Naive thymus-derived CD4-positive, alpha-beta T cell (primary cell): ENCODE measurements around the gene KRT14. TPM values are rescaled to one million over a fixed set of nuclear protein-coding genes. Genes with fewer than 3 reads are reported as not detected.
A peak's percentile ranks its signal among the peaks of the same experiment; 100 is the strongest.
"Not testable (repeated sequence)": the region's sequence is repeated elsewhere in the genome, so short reads cannot be mapped to it uniquely, and the experiment has no call there.

Experiments used
- ATAC-seq: fragments of 150-1000 bp; cut with Tn5 transposase; 2 replicates; pipeline ENCODE4 v1.10.0; 2021; ENCODE audit warnings: mild to moderate bottlenecking, moderate library complexity
- CTCF ChIA-PET: fragments of 350-600 bp; sonication (Branson Sonifier 250); formaldehyde crosslinking; loops from one replicate; lab custom pipeline; 2021; ENCODE audit warnings: antibody characterized with exemption; lab: Charles Lee
- POLR2A ChIA-PET: fragments of 350-600 bp; sonication (Branson Sonifier 250); formaldehyde crosslinking; loops from one replicate; lab custom pipeline; 2021; ENCODE audit warnings: antibody characterized with exemption, inconsistent platforms; lab: Charles Lee
- DNase-seq, 9 donors: peaks; one replicate each; pipeline versions ENCODE4 v3.0.0 to v3.0.0-alpha.2; 2020 to 2022; ENCODE audit warnings: mixed read lengths in 1 of 9
- H3K27ac ChIP-seq: one replicate; pipeline ENCODE4 v1.7.0; 2013; ENCODE audit warnings: mild to moderate bottlenecking, low read depth, low read length, moderate library complexity
- H3K27me3 ChIP-seq, 2 donors: one replicate each; pipeline ENCODE4 v1.7.0; 2013; ENCODE audit warnings: low read length in 2 of 2, mild to moderate bottlenecking in 2 of 2, moderate library complexity in 2 of 2; ENCODE audit not compliant: control insufficient read depth in 2 of 2, insufficient read depth in 2 of 2
- H3K36me3 ChIP-seq, 3 experiments: 1 replicate in 2 of 3; 2 replicates in 1 of 3; pipeline ENCODE4 v1.7.0; 2013; ENCODE audit warnings: low read length in 3 of 3, mild to moderate bottlenecking in 3 of 3, moderate library complexity in 1 of 3; ENCODE audit not compliant: insufficient read depth in 3 of 3, control insufficient read depth in 2 of 3
- H3K4me1 ChIP-seq, 2 donors: one replicate each; pipeline ENCODE4 v1.7.0; 2013; ENCODE audit warnings: low read length in 2 of 2, mild to moderate bottlenecking in 2 of 2, moderate library complexity in 1 of 2; ENCODE audit not compliant: control insufficient read depth in 2 of 2, insufficient read depth in 2 of 2
- H3K4me3 ChIP-seq: 2 replicates; pipeline ENCODE4 v1.7.0; 2013; ENCODE audit warnings: mild to moderate bottlenecking, low read length
- H3K9me3 ChIP-seq, 3 experiments: 1 replicate in 2 of 3; 2 replicates in 1 of 3; pipeline ENCODE4 v1.7.0; 2013; ENCODE audit warnings: low read length in 3 of 3; ENCODE audit not compliant: control insufficient read depth in 2 of 3
- H3K27ac Mint-ChIP-seq, 9 donors: one replicate each; pipeline ENCODE4 v1.8.0; 2020 to 2022; ENCODE audit warnings: mixed read lengths in 9 of 9, mild to moderate bottlenecking in 8 of 9, moderate library complexity in 5 of 9, inconsistent platforms in 2 of 9
- H3K27me3 Mint-ChIP-seq, 5 donors: one replicate each; pipeline ENCODE4 v1.8.0; 2021 to 2022; ENCODE audit warnings: mixed read lengths in 5 of 5, mild to moderate bottlenecking in 1 of 5
- H3K36me3 Mint-ChIP-seq, 5 donors: one replicate each; pipeline ENCODE4 v1.8.0; 2020 to 2022; ENCODE audit warnings: mixed read lengths in 5 of 5, mild to moderate bottlenecking in 3 of 5, inconsistent platforms in 1 of 5
- H3K4me1 Mint-ChIP-seq, 7 donors: one replicate each; pipeline ENCODE4 v1.8.0; 2020 to 2022; ENCODE audit warnings: mixed read lengths in 7 of 7, mild to moderate bottlenecking in 3 of 7, inconsistent platforms in 1 of 7
- H3K4me3 Mint-ChIP-seq, 10 donors: one replicate each; pipeline ENCODE4 v1.8.0; 2020 to 2022; ENCODE audit warnings: mild to moderate bottlenecking in 10 of 10, mixed read lengths in 10 of 10, moderate library complexity in 6 of 10, inconsistent platforms in 2 of 10
- H3K9me3 Mint-ChIP-seq, 11 donors: one replicate each; pipeline ENCODE4 v1.8.0; 2020 to 2022; ENCODE audit warnings: mixed read lengths in 11 of 11, mild to moderate bottlenecking in 4 of 11, inconsistent platforms in 1 of 11, moderate library complexity in 1 of 11
- intact Hi-C, 2 donors: fragments of 100-400 bp; cut with micrococcal nuclease; formaldehyde crosslinking; loops; one replicate each; pipeline ENCODE4 v1.15.1; 2023
- polyA plus RNA-seq, 2 donors: library from polyadenylated mRNA; unstranded; fragments of 300-500 nt; fragmentation: Illumina TruSeq; gene quantifications; one replicate each; pipeline ENCODE4 v1.2.3, GENCODE V29; 2021
- total RNA-seq, 6 experiments: library from RNA in 5 of 6; stranded (reverse) in 5 of 6; gene quantifications; 1 replicate in 5 of 6; 2 replicates in 1 of 6; pipeline ENCODE4 v1.2.3 and lab custom pipeline; 2021 to 2026

The KRT14 gene
- total and polyA plus RNA-seq, 7 experiments from 2014 or later = not detected

- H3K9me3 ChIP-seq, H3K9me3 Mint-ChIP-seq, ATAC-seq, H3K27me3 ChIP-seq, H3K4me1 ChIP-seq, H3K36me3 Mint-ChIP-seq, DNase-seq, POLR2A ChIA-PET, H3K4me3 ChIP-seq, H3K36me3 ChIP-seq, intact Hi-C loops, H3K27ac ChIP-seq, H3K4me3 Mint-ChIP-seq, H3K4me1 Mint-ChIP-seq, H3K27ac Mint-ChIP-seq: not testable (repeated sequence)
- peaks cover 26 to 57% (median 31%) of the 10 kb centered on the region in 5 donors for H3K27me3 Mint-ChIP-seq
- CTCF ChIA-PET = interaction anchor here (0.6 kb wide), 1 partner anchor 1996 kb away, joined by 4 read pairs; no protein-coding TSS in a partner anchor
Observed at GRCh38 chr17:41576740-41577139, 10.0 kb downstream of the KRT14 start.

- intact Hi-C loops = no loop called here
- DNase-seq = no peak
- H3K4me3 ChIP-seq = no peak overlapping the region
- no peaks in the 10 kb centered on the region for H3K9me3 ChIP-seq
- Mint-ChIP-seq H3K9me3 (peaks cover 0 to 1% (median 0%) of the 10 kb centered on the region in 11 donors), H3K27ac (no peak overlapping the region), H3K4me3 (no peak overlapping the region), H3K36me3 (no peaks in the 10 kb centered on the region), H3K27me3 (peaks cover 24 to 51% (median 40%) of the 10 kb centered on the region in 5 donors), H3K4me1 (peaks cover 0 to 1% (median 0%) of the 10 kb centered on the region in 7 donors)
- H3K36me3 ChIP-seq = no peaks in the 10 kb centered on the region
- POLR2A ChIA-PET = no interaction called here
- peaks cover 0 to 4% of the 10 kb centered on the region in 2 donors for H3K27me3 ChIP-seq
- H3K27ac ChIP-seq = no peak overlapping the region
- CTCF ChIA-PET = no interaction called here
- ATAC-seq = no peak
- H3K4me1 ChIP-seq = no peaks in the 10 kb centered on the region
Observed at GRCh38 chr17:41575336-41575735, 11.4 kb downstream of the KRT14 start.

GRCh38 chr17:41571561-41572434 is 14.9 kb downstream of the KRT14 start, which contains the start of gene KRT9:
KRT9 (minus strand) TSS chr17:41572059; CDS start chr17:41571992, 67 bp downstream.
- Histone ChIP-seq H3K27me3 (no peaks in the 10 kb centered on the region), H3K27ac (no peak within 1 kb of the TSS), H3K36me3 (no peaks in the 10 kb centered on the region), H3K4me3 (no peak within 1 kb of the TSS), H3K9me3 (peaks cover 0 to 11% (median 7%) of the 10 kb centered on the region in 3 experiments), H3K4me1 (peaks cover 0 to 4% of the 10 kb centered on the region in 2 donors)
- intact Hi-C loops = no loop called here
- Mint-ChIP-seq H3K9me3 (peaks cover 0 to 19% (median 8%) of the 10 kb centered on the region in 11 donors), H3K27ac (no peak within 1 kb of the TSS), H3K4me1 (peaks cover 0 to 16% (median 11%) of the 10 kb centered on the region in 7 donors), H3K4me3 (no peak within 1 kb of the TSS), H3K36me3 (no peaks in the 10 kb centered on the region), H3K27me3 (peaks cover 10 to 34% (median 24%) of the 10 kb centered on the region in 5 donors)
- CTCF ChIA-PET = no interaction called here
- DNase-seq (no peak), ATAC-seq (no peak)
- POLR2A ChIA-PET = no interaction called here

- Histone ChIP-seq H3K4me1 (peaks cover 0 to 7% of the 10 kb centered on the region in 2 donors), H3K36me3 (no peaks in the 10 kb centered on the region), H3K27ac (peak overlapping the region; percentile 17), H3K9me3 (peaks cover 0 to 12% (median 7%) of the 10 kb centered on the region in 3 experiments), H3K4me3 (no peak overlapping the region), H3K27me3 (no peaks in the 10 kb centered on the region)
- intact Hi-C loops = no loop called here
- Mint-ChIP-seq H3K4me1 (peaks cover 5 to 27% (median 20%) of the 10 kb centered on the region in 7 donors), H3K9me3 (peaks cover 0 to 20% (median 9%) of the 10 kb centered on the region in 11 donors), H3K27me3 (peaks cover 6 to 32% (median 16%) of the 10 kb centered on the region in 5 donors), H3K36me3 (no peaks in the 10 kb centered on the region), H3K4me3 (peak overlapping the region in 3 of 10 donors; percentile 5 to 24 (median 13)), H3K27ac (peak overlapping the region; percentile 17 to 87 (median 66))
- ATAC-seq (no peak), DNase-seq (peak in 4 of 9 donors; percentile 8 to 14 (median 10))
- POLR2A ChIA-PET = no interaction called here
- CTCF ChIA-PET = interaction anchor here (4.1 kb wide), 1 partner anchor 18 kb away, joined by 16 read pairs; no protein-coding TSS in a partner anchor
Observed at GRCh38 chr17:41567317-41567716, 19.4 kb downstream of the KRT14 start.

- Histone ChIP-seq H3K9me3 (peaks cover 0 to 12% (median 7%) of the 10 kb centered on the region in 3 experiments), H3K36me3 (no peaks in the 10 kb centered on the region), H3K27me3 (no peaks in the 10 kb centered on the region), H3K27ac (no peak overlapping the region), H3K4me3 (no peak overlapping the region), H3K4me1 (peaks cover 0 to 7% of the 10 kb centered on the region in 2 donors)
- ChIA-PET CTCF (interaction anchor here (1.3 to 4.1 kb wide), 2 partner anchors 16 to 244 kb away, joined by 3 to 16 read pairs; no protein-coding TSS in a partner anchor), POLR2A (no interaction called here)
- no peak overlapping the region for H3K4me3 Mint-ChIP-seq
- no peak overlapping the region for H3K27ac Mint-ChIP-seq
- DNase-seq = no peak
- peaks cover 6 to 33% (median 14%) of the 10 kb centered on the region in 5 donors for H3K27me3 Mint-ChIP-seq
- intact Hi-C loops = no loop called here
- peaks cover 5 to 27% (median 20%) of the 10 kb centered on the region in 7 donors for H3K4me1 Mint-ChIP-seq
- peaks cover 0 to 20% (median 9%) of the 10 kb centered on the region in 11 donors for H3K9me3 Mint-ChIP-seq
- no peaks in the 10 kb centered on the region for H3K36me3 Mint-ChIP-seq
- ATAC-seq = no peak
Observed at GRCh38 chr17:41565338-41565737, 21.4 kb downstream of the KRT14 start.

- intact Hi-C loops = no loop called here
- no peaks in the 10 kb centered on the region for H3K36me3 Mint-ChIP-seq
- peaks cover 0 to 18% (median 9%) of the 10 kb centered on the region in 11 donors for H3K9me3 Mint-ChIP-seq
- no peak overlapping the region for H3K27ac Mint-ChIP-seq
- no peak overlapping the region for H3K27ac ChIP-seq
- H3K4me1 ChIP-seq = peaks cover 0 to 7% of the 10 kb centered on the region in 2 donors
- H3K9me3 ChIP-seq = peaks cover 0 to 12% (median 7%) of the 10 kb centered on the region in 3 experiments
- no peaks in the 10 kb centered on the region for H3K27me3 ChIP-seq
- no peaks in the 10 kb centered on the region for H3K36me3 ChIP-seq
- no peak overlapping the region for H3K4me3 Mint-ChIP-seq
- H3K4me3 ChIP-seq = no peak overlapping the region
- H3K4me1 Mint-ChIP-seq = peaks cover 5 to 26% (median 20%) of the 10 kb centered on the region in 7 donors
- DNase-seq (no peak), ATAC-seq (no peak)
- peaks cover 9 to 44% (median 18%) of the 10 kb centered on the region in 5 donors for H3K27me3 Mint-ChIP-seq
- ChIA-PET CTCF (no interaction called here), POLR2A (no interaction called here)
Observed at GRCh38 chr17:41563607-41564170, 23.0 kb downstream of the KRT14 start.
